ENCODE data around the gene TF.
A peak's percentile ranks its signal among the peaks of the same experiment; 100 is the strongest.
"Not testable (repeated sequence)": the region's sequence is repeated elsewhere in the genome, so short reads cannot be mapped to it uniquely, and the experiment has no call there.

TF gene

DNA sequence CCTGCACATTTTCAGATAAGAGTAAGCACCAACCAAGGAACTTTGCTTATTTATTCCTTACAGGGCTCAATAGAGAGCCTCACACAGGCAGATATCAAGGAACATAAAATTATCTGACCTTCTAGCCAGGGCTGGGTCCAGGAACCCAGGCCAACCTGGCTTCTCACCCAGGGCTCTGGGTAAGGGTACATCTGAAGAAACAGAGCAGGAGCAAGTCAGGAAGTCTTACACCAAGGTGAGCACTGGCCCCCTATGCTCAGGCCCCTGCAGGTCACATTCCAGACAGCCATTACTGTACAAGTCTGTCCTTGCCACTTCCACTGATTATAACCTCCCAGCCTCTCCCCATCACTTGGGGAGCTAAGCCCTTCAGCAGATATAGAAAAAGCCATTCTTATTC, 19.1 kb downstream of the TF start:
- no peak for DNase-seq (ENCODE audit: low spot score)

- no peak for DNase-seq (ENCODE audit: low spot score)
Measured at GRCh38 chr3:133767607-133768006, 21.4 kb downstream of the TF start.

- DNase-seq (ENCODE audit: low spot score), result no peak
Measured at GRCh38 chr3:133769536-133769935, 23.3 kb downstream of the TF start.

- DNase-seq (ENCODE audit: low spot score), result no peak
Measured at GRCh38 chr3:133773732-133774131, 27.5 kb downstream of the TF start.

DNA sequence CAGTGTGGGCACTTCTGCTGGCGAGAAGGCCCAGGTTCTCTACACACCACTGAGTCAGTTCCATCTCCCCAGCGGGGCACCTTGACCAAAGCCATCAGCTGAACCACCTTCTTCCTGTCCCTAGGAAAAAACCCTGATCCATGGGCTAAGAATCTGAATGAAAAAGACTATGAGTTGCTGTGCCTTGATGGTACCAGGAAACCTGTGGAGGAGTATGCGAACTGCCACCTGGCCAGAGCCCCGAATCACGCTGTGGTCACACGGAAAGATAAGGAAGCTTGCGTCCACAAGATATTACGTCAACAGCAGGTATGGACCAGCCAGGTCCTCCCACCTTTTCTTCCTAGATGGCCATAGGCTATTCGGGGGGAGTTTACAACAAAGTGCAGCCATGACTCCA, 29.1 kb downstream of the TF start:
- DNase-seq (ENCODE audit: low spot score), result no peak

- DNase-seq (ENCODE audit: low spot score), result no peak
Measured at GRCh38 chr3:133775835-133776234, 29.6 kb downstream of the TF start.

GRCh38 chr3:133776794-133777438, 30.7 kb downstream of the TF start:
- DNase-seq (ENCODE audit: low spot score), result no peak

DNA sequence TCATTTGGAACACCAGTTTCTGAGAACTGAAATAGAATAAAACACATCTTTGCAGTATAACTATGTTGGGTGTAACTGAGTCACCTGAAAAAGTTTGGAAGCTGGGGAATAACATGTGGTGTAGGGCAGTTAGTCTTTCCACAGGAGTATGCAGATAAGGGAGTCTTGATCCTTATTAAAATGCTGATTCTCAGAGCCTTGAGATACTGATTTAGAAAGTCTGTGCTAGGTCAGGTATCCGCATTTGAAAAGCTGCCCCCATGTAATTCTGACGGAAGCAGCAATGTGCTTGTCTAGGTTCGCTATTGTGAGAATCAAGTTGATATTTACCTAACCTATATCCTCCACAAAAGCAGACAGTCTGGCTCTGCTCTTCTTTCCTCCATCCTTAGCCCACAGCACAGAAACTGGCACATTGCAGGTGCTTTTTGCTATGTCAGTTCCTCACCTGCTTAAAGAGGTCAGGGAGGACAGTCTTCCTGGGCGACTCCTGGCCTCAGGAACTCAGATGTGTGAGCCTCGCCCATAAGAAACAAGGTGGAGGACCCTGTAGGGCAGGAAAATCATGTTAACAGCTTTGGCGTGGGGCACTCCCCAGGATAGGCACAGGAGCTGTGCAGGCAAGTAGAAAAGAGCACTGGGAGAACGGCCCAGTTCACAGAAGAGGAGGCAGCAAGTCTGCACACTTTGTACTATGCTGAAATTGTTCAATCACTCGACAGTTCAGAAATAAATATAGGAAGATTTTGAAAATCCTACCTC, 31.8 kb downstream of the TF start:
- no peak for DNase-seq (ENCODE audit: low spot score)

GRCh38 chr3:133779626-133780203, 33.5 kb downstream of the TF start:
- no peak for DNase-seq (ENCODE audit: low spot score)

GRCh38 chr3:133780756-133781155, 34.6 kb downstream of the TF start:
- not testable (repeated sequence) for DNase-seq (ENCODE audit: low spot score)

DNA sequence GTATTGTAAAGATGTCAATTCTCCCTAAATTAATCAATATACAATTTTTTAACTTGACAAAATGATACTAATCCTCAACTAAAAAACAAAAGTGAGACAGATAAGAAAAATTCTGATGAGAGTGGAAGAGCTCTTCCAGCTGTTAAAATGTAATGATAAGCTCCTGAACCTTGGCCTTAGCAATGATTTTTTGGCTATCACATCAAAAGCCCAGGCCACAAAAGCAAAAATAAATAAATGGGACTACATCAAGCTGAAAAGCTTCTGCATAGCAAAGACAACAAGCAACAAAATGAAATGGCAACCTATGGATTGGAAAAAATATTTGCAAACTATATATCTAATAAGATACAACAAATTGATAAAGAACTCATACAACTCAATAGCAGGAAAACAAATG, 35.4 kb downstream of the TF start:
- DNase-seq (ENCODE audit: low spot score), result no peak

GRCh38 chr3:133782454-133782853, 36.3 kb downstream of the TF start:
- DNase-seq (ENCODE audit: low spot score), result no peak

DNA sequence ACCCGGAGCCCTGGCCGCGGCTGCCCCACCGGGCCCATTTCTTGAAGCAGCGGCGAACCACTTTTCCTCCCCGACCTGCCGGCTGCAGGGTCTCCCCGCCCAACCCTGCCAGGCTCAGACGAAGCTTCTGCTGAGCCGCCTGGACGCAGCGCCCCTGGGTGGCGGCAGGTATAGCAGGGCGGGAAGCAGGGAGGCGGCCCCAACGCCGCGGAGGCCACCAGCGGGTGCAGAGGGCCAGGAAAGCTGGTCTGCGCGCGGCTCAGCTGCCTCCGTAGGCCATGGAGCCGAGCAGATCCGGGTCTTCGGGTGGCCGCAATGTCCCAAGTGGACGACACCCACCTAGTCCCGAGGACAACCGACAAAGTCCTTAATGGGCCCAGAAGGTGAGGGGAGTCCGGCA, 37.6 kb downstream of the TF start:
- no peak for DNase-seq (ENCODE audit: low spot score)

DNA sequence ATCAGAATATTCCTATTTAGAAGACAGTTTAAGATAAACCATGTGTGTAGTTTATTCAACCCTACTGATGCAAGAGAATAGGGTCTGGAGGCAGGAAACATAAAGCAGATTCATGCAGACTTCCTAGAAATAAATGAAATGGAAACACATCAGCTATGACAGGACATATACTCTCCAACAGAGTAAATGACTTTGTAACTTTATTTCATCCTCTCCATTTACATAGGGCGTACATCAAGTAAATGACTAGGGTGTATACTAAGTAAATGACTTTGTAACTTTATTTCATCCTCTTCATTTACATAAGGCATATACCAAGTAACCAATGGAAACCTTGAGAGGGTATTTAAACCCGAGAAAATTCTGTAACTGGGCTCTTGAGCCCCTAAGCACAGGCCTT, 41.8 kb downstream of the TF start:
- no peak for DNase-seq (ENCODE audit: low spot score)

GRCh38 chr3:133792171-133792763, 46.1 kb downstream of the TF start:
- no peak for DNase-seq (ENCODE audit: low spot score)

- no peak for DNase-seq (ENCODE audit: low spot score)
Measured at GRCh38 chr3:133797396-133798105, 51.4 kb downstream of the TF start.

- no peak for DNase-seq (ENCODE audit: low spot score)
Measured at GRCh38 chr3:133799794-133800585, 53.8 kb downstream of the TF start.

GRCh38 chr3:133803469-133803868, 57.3 kb downstream of the TF start:
- DNase-seq (ENCODE audit: low spot score), result no peak

DNA sequence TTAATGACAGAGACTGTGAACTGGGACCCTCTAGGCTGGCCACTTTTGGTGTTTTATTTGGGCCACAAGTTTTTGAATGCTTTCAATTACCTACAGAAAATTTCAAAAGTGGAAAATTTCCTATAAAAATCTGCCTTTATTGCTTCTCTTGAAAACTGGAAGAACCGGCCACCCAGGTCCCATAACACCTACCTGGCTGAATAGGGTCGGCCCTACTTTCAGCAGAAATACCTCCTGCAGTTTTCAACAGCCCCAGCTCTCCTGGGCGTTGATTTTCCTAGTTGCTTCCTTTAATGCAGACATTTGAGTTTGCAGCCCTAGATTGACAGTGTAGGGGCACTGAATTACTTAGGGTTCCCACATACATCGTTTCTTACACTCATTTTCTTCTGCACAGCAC, 58.7 kb downstream of the TF start:
- no peak for DNase-seq (ENCODE audit: low spot score)

- DNase-seq (ENCODE audit: low spot score), result no peak
Measured at GRCh38 chr3:133805384-133805701, 59.1 kb downstream of the TF start.

- peak; percentile 98 for DNase-seq (ENCODE audit: low spot score)
Measured at GRCh38 chr3:133805702-133806475, 59.7 kb downstream of the TF start, which contains the start of gene SRPRB. SRPRB (plus strand) TSS chr3:133805815; CDS start chr3:133805849, 34 bp downstream.
